ENCODE data around the gene UTP18.

DNA sequence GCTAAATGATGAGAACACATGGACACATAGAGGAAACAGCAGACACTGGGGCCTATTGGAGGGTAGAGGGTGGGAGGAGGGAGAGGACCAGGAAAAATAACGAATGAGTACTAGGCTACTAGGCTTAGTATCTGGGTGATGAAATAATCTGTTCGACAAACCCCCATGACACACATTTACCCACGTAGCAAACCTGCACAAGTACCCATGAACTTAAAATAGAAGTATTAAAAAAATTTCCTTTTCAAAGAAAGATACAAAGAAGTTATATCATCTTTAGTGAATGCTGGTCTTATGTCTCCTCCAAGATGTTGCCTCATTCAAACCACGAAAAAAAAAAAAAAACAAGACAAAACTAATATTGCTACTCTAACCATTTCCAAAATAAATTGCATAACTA, 32.2 kb upstream of the UTP18 start:
- TF ChIP-seq CTCF (IDR thresholded peaks at IDR 0.05; ENCODE audit: insufficient read depth, low read length) (no peak), POLR2AphosphoS5 (IDR thresholded peaks at IDR 0.05; ENCODE audit: low read depth) (no peak), REST (IDR thresholded peaks at IDR 0.05; ENCODE audit: insufficient replicate concordance, low read depth) (no peak)

All from HL-60 (cell line).